Measurements from ENCODE around the gene CCDC88B.

Gene CCDC88B

GRCh38 chr11:64342869-64343745 lies 3.1 kb downstream of the CCDC88B start:
- DNase-seq (ENCODE audit: low read depth), result no peak
- H3K4me3 ChIP-seq (ENCODE audit: low read length), result peak overlapping the region; percentile 31
- TF ChIP-seq CTCF (conservative IDR thresholded peaks at IDR 0.05; ENCODE audit: low read depth, low read length), result no peak

GRCh38 chr11:64343767-64344559 lies 4.0 kb downstream of the CCDC88B start:
- DNase-seq (ENCODE audit: low read depth), result no peak
- peak; percentile 32 for TF ChIP-seq CTCF (conservative IDR thresholded peaks at IDR 0.05; ENCODE audit: low read depth, low read length)
- H3K4me3 ChIP-seq (ENCODE audit: low read length), result no peak overlapping the region

GRCh38 chr11:64344787-64345186 lies 4.8 kb downstream of the CCDC88B start:
- H3K4me3 ChIP-seq (ENCODE audit: low read length), result no peak overlapping the region
- DNase-seq (ENCODE audit: low read depth), result no peak
- no peak for TF ChIP-seq CTCF (conservative IDR thresholded peaks at IDR 0.05; ENCODE audit: low read depth, low read length)

GRCh38 chr11:64347193-64347867 lies 7.3 kb downstream of the CCDC88B start:
- no peak for TF ChIP-seq CTCF (conservative IDR thresholded peaks at IDR 0.05; ENCODE audit: low read depth, low read length)
- H3K4me3 ChIP-seq (ENCODE audit: low read length), result no peak overlapping the region
- no peak for DNase-seq (ENCODE audit: low read depth)

- no peak overlapping the region for H3K4me3 ChIP-seq (ENCODE audit: low read length)
- TF ChIP-seq CTCF (conservative IDR thresholded peaks at IDR 0.05; ENCODE audit: low read depth, low read length), result no peak
- DNase-seq (ENCODE audit: low read depth), result no peak
These were observed 8.5 kb downstream of the CCDC88B start for GRCh38 chr11:64348383-64349024.

- H3K4me3 ChIP-seq (ENCODE audit: low read length), result no peak overlapping the region
- no peak for TF ChIP-seq CTCF (conservative IDR thresholded peaks at IDR 0.05; ENCODE audit: low read depth, low read length)
- no peak for DNase-seq (ENCODE audit: low read depth)
These were observed 9.0 kb downstream of the CCDC88B start for GRCh38 chr11:64349025-64349387.

All from retinal pigment epithelial cell (primary cell).